GM18502 (cell line): Measurements from ENCODE around the gene SACM1L.
"Not testable (repeated sequence)": the region's sequence is repeated elsewhere in the genome, so short reads cannot be mapped to it uniquely, and the experiment has no call there.

Source experiments
- ATAC-seq: cut with Tn5 transposase; IDR thresholded peaks from one replicate; pipeline ENCODE4 v1.9.1; 2021; ENCODE audit warnings: mild to moderate bottlenecking; ENCODE audit not compliant: unreplicated experiment, poor library complexity

SACM1L gene

GRCh38 chr3:45689787-45690145 lies 570 bp downstream of the SACM1L start:
- ATAC-seq = no peak

GRCh38 chr3:45690336-45691035 lies 1.3 kb downstream of the SACM1L start:
- ATAC-seq = no peak

GRCh38 chr3:45691842-45692241 lies 2.6 kb downstream of the SACM1L start:
- ATAC-seq = no peak

GRCh38 chr3:45692866-45693265 lies 3.7 kb downstream of the SACM1L start:
- ATAC-seq = no peak

GRCh38 chr3:45693941-45694521 lies 4.8 kb downstream of the SACM1L start:
- ATAC-seq = no peak

GRCh38 chr3:45695166-45695565 lies 6.0 kb downstream of the SACM1L start:
- not testable (repeated sequence) for ATAC-seq

GRCh38 chr3:45700570-45701073 lies 11.4 kb downstream of the SACM1L start:
- no peak for ATAC-seq

- ATAC-seq = no peak
Observed at GRCh38 chr3:45701172-45701867, 12.1 kb downstream of the SACM1L start.

GRCh38 chr3:45704301-45704943 lies 15.2 kb downstream of the SACM1L start:
- no peak for ATAC-seq

- no peak for ATAC-seq
Observed at GRCh38 chr3:45705839-45706808, 16.9 kb downstream of the SACM1L start.

- no peak for ATAC-seq
Observed at GRCh38 chr3:45711931-45712330, 22.7 kb downstream of the SACM1L start.

GRCh38 chr3:45712434-45713110 lies 23.4 kb downstream of the SACM1L start:
- ATAC-seq = no peak

GRCh38 chr3:45715945-45716344 lies 26.7 kb downstream of the SACM1L start:
- no peak for ATAC-seq

GRCh38 chr3:45716790-45717336 lies 27.7 kb downstream of the SACM1L start:
- ATAC-seq = no peak

GRCh38 chr3:45719655-45720487 lies 30.7 kb downstream of the SACM1L start:
- ATAC-seq = no peak

- no peak for ATAC-seq
Observed at GRCh38 chr3:45724911-45725310, 35.7 kb downstream of the SACM1L start.

GRCh38 chr3:45729614-45730013 lies 40.4 kb downstream of the SACM1L start:
- no peak for ATAC-seq
